Measurements from ENCODE around the gene ANKLE1.

The ANKLE1 gene

GRCh38 chr19:17309198-17309964 is 27.7 kb downstream of the ANKLE1 start, which contains the start of gene DDA1:
Gene DDA1, plus strand, starts transcription at chr19:17309563. Its CDS starts 92 bp downstream, at chr19:17309655.
- DNase-seq: peak; percentile 84 to 99 (median 97)

DNA sequence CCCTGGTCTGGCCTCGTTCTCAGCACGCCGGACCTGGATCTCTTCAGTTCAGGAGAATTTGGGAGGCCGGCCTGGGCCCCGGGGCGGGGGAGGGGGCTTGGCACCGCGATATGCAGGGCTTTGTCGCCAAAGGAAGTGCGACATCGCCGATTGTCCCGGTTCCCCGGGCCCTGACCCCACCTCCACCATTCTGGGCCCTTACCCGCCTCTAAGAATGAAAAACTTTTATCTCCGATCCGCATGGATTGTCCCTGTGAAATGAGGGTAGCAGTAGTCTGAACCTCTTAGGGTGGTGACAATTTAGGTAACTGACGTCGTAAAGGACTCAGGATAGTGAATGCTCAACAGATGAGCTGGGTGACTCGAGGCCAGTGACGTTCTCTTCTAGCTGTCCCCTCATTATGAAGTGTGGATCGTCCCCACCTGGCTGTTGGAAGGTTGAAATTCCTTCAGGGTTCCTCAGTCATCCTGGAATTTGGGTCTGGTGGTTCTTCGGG is 28.3 kb downstream of the ANKLE1 start:
- no peak for DNase-seq

- DNase-seq: no peak
Observed at GRCh38 chr19:17311455-17312188, 29.9 kb downstream of the ANKLE1 start.

DNA sequence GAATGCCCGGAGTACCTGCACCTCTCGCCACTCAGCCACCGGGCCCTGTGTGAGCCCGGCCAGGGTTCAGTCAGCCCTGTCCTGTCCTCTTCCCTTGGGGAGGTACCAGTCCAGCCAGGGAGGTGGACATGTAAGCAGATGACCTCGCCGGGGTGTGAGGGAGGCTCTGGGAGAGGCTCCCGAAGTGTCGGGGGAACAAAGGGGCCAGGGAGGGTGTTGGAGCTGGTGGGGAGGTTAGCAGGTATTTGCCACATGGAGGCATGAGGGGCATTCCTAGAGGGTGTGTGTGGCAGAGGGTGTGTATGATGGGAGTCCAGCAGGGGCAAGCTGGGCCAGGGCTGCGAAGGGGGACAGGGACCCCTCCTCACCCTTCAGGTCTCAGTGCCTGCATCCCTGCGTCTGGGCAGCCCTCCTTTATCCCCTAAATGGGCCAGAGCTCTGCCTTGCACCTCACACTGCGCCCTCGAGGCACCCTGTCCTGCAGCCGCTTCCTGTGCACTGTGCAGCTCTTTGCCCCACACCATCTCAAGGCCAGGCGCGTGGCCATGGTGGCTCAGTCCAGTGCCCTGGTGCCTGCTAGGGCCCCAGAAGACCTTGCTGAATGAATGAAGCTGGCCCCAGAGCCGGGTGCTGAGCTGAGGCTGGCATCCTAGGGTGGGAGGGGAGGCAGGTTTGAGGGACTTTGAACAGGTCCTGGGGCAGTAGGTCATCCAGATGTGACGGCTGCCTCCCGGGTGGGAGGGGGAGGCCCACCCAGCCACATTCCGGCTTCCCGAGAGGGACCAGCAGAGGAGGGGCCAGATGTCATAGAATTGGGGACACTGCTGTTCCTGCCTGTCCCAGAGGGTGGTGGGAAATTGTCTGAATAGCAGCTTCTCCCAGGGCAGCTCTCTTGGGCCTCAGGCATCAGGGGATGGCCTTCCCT is 30.8 kb downstream of the ANKLE1 start:
- no peak for DNase-seq

GRCh38 chr19:17314007-17314593 is 32.4 kb downstream of the ANKLE1 start:
- DNase-seq: no peak

- DNase-seq: no peak
Observed at GRCh38 chr19:17318966-17319365, 37.3 kb downstream of the ANKLE1 start.

DNA sequence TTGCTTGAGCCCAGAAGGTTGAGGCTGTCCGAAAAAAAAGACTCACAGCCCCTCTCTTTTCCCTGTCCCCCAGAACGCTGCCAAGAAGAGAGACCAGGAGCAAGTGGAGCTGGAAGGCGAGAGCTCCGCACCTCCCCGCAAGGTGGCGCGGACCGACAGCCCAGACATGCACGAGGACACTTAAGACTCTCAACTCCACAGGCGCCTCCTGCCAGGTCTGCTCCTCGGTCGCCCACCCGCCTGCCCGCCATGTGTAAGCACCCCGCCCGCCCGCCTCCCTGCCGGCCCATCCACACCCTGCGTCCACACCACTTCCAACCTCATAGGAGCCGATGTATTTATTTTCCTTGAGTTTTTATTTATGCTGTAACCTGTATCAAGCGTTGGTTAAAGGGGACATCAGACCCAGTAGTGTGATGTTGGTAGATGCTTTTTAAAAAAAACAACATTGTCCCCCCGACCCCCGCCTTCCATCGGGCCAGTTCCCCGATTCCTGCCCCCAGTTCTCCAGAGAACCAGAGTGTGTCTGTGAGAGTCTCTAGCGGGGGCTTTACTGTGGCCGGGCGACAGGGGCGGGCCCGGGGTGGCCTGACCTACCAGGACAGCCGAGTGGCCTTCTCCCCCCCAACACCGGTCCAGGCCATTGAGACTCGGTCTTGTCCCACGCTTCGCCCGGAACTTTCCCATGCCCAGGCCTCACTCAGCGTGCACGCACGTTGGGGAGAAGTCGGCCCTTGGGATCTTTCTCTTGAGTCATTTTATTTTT is 38.0 kb downstream of the ANKLE1 start:
- no peak for DNase-seq

DNA sequence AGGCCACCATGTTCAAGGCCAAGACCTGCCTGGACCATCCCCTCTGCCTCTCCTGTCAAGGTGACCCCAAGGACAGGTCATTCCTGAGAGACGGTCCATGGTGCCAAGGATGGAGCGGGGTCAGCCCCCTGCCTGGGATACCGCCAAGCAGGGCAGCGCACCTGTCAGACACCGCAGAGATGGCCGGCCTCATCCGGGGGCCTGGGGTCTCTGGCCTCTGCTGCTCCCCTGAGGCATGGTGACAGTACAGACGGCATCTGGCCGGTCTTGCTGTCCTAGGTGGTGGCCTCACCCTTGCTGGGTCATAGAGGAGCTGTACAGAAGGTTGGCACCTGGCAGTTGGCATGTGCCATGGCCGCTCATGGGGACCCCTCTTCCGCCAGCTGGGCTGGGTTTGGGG is 38.7 kb downstream of the ANKLE1 start:
- no peak for DNase-seq

GRCh38 chr19:17321655-17322489 is 40.2 kb downstream of the ANKLE1 start:
- DNase-seq: no peak

GRCh38 chr19:17322854-17323253 is 41.2 kb downstream of the ANKLE1 start:
- peak in 7 of 14 donors; percentile 8 to 51 (median 27) for DNase-seq

- no peak for DNase-seq
Observed at GRCh38 chr19:17323300-17323963, 41.7 kb downstream of the ANKLE1 start.

GRCh38 chr19:17323964-17324332 is 42.2 kb downstream of the ANKLE1 start:
- DNase-seq: no peak

DNA sequence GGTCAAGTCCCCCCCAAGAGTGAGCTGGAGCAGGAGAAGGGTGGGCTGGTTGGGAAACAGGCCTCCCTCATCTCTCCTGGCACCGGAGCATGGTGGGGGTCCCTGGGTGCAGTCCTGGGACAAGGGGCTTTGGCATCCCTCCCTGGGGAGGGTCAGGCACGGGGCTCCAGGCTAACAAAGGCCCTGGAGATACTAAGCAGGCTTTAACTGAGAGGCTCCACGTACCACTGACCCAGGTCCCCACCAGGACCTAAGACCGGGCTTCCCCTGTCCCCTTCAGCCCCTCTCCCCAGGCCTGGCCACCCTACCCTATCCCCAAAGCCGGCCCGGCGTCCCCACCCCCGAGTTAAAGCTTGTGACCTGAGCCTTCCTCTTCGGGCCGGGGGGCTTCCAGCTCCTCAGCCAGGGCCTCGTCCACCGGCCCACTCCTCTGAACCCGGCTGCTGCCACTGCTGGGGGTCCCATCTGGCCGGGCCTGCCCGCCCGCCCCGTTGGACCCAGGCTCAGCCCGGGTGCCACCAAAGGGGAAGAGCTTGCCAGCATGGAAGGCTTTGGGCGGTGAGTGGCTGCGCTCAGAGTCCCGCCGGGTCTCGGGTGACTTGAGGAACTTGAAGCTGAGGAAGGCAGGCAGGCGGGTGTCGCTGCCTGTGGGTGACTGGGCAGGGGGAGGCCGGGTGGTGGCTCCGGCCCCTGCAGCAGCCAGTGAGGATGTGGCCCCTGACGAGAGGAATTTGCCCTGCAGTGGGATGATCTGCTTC is 42.8 kb downstream of the ANKLE1 start:
- no peak for DNase-seq

GRCh38 chr19:17325133-17325532 is 43.4 kb downstream of the ANKLE1 start:
- DNase-seq: peak in 1 of 14 donors; percentile 22

GRCh38 chr19:17325881-17326594 is 44.3 kb downstream of the ANKLE1 start:
- peak in 11 of 14 donors; percentile 18 to 73 (median 53) for DNase-seq

DNA sequence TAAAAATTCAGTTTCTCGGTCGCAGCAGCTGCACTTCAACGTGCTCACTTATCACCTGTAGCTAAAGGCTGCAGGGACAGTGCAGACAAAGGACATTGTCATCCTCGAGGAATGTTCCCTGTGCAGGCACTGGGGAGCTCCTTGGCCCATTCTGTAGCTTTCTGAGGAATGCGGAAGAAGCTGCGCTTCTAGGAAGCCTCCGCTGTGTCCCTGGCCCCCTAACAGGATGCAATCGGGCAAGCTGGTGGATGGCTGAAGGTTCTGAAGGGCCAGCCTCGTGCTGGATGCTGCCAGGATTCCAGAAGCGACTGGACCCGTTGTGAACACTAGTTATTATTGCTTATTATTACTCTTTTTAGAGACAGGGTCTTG is 44.9 kb downstream of the ANKLE1 start:
- no peak for DNase-seq

- no peak for DNase-seq
Observed at GRCh38 chr19:17327068-17327653, 45.5 kb downstream of the ANKLE1 start.
